Pancreas (tissue), 10 donors: ENCODE results near the gene IMMP1L. TPM values are rescaled to one million over a fixed set of nuclear protein-coding genes. Genes with fewer than 3 reads are reported as not detected.

Source experiments
- ATAC-seq, 4 donors: fragments of 200-7000 bp; cut with Tn5 transposase; one replicate each; pipeline versions ENCODE4 v1.8.0 to v1.9.1; 2020; ENCODE audit warnings: mild to moderate bottlenecking in 4 of 4, moderate library complexity in 4 of 4
- DNase-seq, 6 donors: peaks; one replicate each; pipeline ENCODE4 v3.0.0-alpha.2; 2020
- FAIRE-seq: peaks from 2 replicates; lab custom pipeline; 2012; peaks lifted over from hg19 to GRCh38; lab: Jason Lieb, UNC
- H3K27ac ChIP-seq, 4 donors: fragments of 200-600 bp; sonication (generic); 1 replicate in 3 of 4; 2 replicates in 1 of 4; pipeline versions ENCODE4 v1.5.0 to v1.8.0; 2020
- H3K27me3 ChIP-seq, 4 donors: fragments of 200-600 bp; one replicate each; pipeline ENCODE4 v1.8.0; 2021
- H3K36me3 ChIP-seq, 3 donors: fragments of 200-600 bp; sonication (generic) in 1 of 3; one replicate each; pipeline versions ENCODE4 v1.5.0 to v1.8.0; 2020 to 2021
- H3K4me1 ChIP-seq, 3 donors: fragments of 200-600 bp; one replicate each; pipeline ENCODE4 v1.8.0; 2021
- H3K4me3 ChIP-seq, 4 donors: fragments of 200-600 bp; sonication (generic) in 2 of 4; one replicate each; pipeline versions ENCODE4 v1.5.0 to v1.8.0; 2020 to 2021
- H3K9me3 ChIP-seq, 4 donors: fragments of 200-600 bp; one replicate each; pipeline ENCODE4 v1.8.0; 2021
- WGBS, 2 donors: extraction: QIAGEN DNeasy Blood & Tissue Kit; methylation state at CpG; one replicate each; pipeline ENCODE4 v1.1.7; 2013; 5-methylcytosine and 5-hydroxymethylcytosine counted together
- intact Hi-C, 3 donors: fragments of 100-400 bp; cut with DNase I; formaldehyde crosslinking; loops; one replicate each; pipeline versions ENCODE4 v1.11.1 to v1.14.2; 2022
- polyA plus RNA-seq, 2 donors: library from polyadenylated mRNA; stranded (reverse); fragments of 200-250 nt; gene quantifications; one replicate each; pipeline ENCODE4 v1.2.3, GENCODE V29; 2013
- total RNA-seq, 6 donors: library from RNA; stranded (reverse); fragmentation: NEBNext Ultra II Directional in 4 of 6; extraction: Animal tissue kit (Norgen Biotek cat#: 25700) in 4 of 6; gene quantifications; one replicate each; pipeline versions ENCODE4 v1.2.1 to v1.2.4, GENCODE V29; 2021 to 2023
- TF ChIP-seq, protein P1 (sequence below), 4 donors: fragments of 200-600 bp; sonication (generic) in 3 of 4; IDR thresholded peaks; one replicate each; pipeline versions ENCODE4 v1.5.0 to v1.8.0; 2021; ENCODE audit warnings: antibody characterized with exemption in 4 of 4
- donor health status: healthy with polysubstance abuse.
- donor health status: DM: no; HTN: no; CAD: no; lungs with moderate emphysema.
- donor health status: DM: no; HTN: no; CAD: no.
- donor health status: control.
- donor health status: control.
- donor health status: Bipolar disorder and iron deficiency.
- donor health status: DM: yes; HTN: yes; CAD: no.
- donor health status: DM: no; HTN: no; CAD: no.
- donor health status: DM: no; HTN: no; CAD: no.
- donor health status: DM: yes; HTN: yes; CAD: no.

IMMP1L gene
- total and polyA plus RNA-seq, 8 donors = 6.3 to 55.7 (median 12.8) TPM

DNA sequence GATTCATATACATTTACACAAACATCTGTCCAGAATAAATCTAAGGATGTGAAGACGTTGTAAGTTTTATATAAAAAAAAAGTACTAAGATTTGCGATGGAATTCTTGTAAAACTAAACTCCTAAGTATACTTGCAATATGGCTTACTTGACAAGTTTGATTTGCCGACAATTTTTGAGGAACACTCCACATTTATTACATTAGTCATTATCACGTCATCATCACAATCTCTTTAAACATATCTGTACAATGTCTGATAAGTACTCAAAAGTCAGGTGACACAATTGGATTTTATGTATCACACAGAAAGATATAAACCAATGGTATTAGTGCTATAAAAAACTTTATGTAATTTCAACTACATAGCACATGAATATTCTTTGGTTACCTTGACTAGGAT is 30.4 kb downstream of the IMMP1L start:
- H3K4me3 ChIP-seq = no peak overlapping the region
- TF ChIP-seq, protein P1, sequence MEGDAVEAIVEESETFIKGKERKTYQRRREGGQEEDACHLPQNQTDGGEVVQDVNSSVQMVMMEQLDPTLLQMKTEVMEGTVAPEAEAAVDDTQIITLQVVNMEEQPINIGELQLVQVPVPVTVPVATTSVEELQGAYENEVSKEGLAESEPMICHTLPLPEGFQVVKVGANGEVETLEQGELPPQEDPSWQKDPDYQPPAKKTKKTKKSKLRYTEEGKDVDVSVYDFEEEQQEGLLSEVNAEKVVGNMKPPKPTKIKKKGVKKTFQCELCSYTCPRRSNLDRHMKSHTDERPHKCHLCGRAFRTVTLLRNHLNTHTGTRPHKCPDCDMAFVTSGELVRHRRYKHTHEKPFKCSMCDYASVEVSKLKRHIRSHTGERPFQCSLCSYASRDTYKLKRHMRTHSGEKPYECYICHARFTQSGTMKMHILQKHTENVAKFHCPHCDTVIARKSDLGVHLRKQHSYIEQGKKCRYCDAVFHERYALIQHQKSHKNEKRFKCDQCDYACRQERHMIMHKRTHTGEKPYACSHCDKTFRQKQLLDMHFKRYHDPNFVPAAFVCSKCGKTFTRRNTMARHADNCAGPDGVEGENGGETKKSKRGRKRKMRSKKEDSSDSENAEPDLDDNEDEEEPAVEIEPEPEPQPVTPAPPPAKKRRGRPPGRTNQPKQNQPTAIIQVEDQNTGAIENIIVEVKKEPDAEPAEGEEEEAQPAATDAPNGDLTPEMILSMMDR (IDR thresholded peaks at IDR 0.05) = no peak
- FAIRE-seq (no peak), DNase-seq (no peak), ATAC-seq (no peak)
- peaks cover 0 to 5% (median 0%) of the 10 kb centered on the region in 3 donors for H3K4me1 ChIP-seq
- H3K9me3 ChIP-seq = no peaks in the 10 kb centered on the region
- 94 to 97% methylated on average over 4 of the region's 4 CpGs for WGBS, 2 donors
- no peaks in the 10 kb centered on the region for H3K27me3 ChIP-seq
- no peaks in the 10 kb centered on the region for H3K36me3 ChIP-seq
- no peak overlapping the region for H3K27ac ChIP-seq
- intact Hi-C loops = no loop called here

- peaks cover 0 to 5% (median 0%) of the 10 kb centered on the region in 3 donors for H3K4me1 ChIP-seq
- WGBS, 2 donors = 53 to 65% methylated on average over 2 of the region's 2 CpGs
- H3K4me3 ChIP-seq = no peak overlapping the region
- H3K27ac ChIP-seq = no peak overlapping the region
- DNase-seq (no peak), ATAC-seq (no peak), FAIRE-seq (no peak)
- H3K27me3 ChIP-seq = no peaks in the 10 kb centered on the region
- H3K9me3 ChIP-seq = no peaks in the 10 kb centered on the region
- TF ChIP-seq, protein P1 (IDR thresholded peaks at IDR 0.05) = no peak
- H3K36me3 ChIP-seq = no peaks in the 10 kb centered on the region
- intact Hi-C loops = no loop called here
These were observed 31.2 kb downstream of the IMMP1L start for GRCh38 chr11:31478223-31478590.

- FAIRE-seq (no peak), DNase-seq (no peak), ATAC-seq (no peak)
- intact Hi-C loops = no loop called here
- H3K36me3 ChIP-seq = no peaks in the 10 kb centered on the region
- H3K27me3 ChIP-seq = no peaks in the 10 kb centered on the region
- no peak overlapping the region for H3K4me3 ChIP-seq
- WGBS, 2 donors = 90 to 92% methylated on average over 6 of the region's 6 CpGs
- TF ChIP-seq, protein P1 (IDR thresholded peaks at IDR 0.05) = no peak
- H3K27ac ChIP-seq = no peak overlapping the region
- H3K9me3 ChIP-seq = no peaks in the 10 kb centered on the region
- H3K4me1 ChIP-seq = peaks cover 0 to 5% (median 0%) of the 10 kb centered on the region in 3 donors
These were observed 31.7 kb downstream of the IMMP1L start for GRCh38 chr11:31477528-31478222.

DNA sequence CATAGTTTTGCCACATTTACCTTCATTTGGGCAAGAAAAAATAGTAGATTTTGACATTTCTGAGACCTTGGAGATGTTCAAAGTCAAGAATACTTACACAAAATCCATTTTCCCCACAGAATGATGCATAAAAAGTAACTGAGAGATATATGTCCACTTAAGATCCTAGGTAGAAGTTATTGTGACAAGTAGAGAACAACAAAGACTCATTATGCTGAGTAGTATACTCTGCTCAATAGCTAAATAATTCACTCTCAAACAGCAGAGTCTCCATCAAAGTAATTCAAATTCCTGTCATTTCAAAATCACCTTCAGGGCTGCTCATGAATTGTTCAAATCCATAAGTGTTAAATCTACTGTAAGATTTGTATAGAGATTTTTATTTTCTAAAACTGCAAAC is 35.3 kb downstream of the IMMP1L start:
- TF ChIP-seq, protein P1 (IDR thresholded peaks at IDR 0.05) = no peak
- Histone ChIP-seq H3K27ac (no peak overlapping the region), H3K4me3 (no peak overlapping the region), H3K36me3 (no peaks in the 10 kb centered on the region), H3K9me3 (no peaks in the 10 kb centered on the region), H3K4me1 (peaks cover 0 to 5% (median 0%) of the 10 kb centered on the region in 3 donors), H3K27me3 (no peaks in the 10 kb centered on the region)
- intact Hi-C loops = no loop called here
- DNase-seq (no peak), ATAC-seq (no peak), FAIRE-seq (no peak)

DNA sequence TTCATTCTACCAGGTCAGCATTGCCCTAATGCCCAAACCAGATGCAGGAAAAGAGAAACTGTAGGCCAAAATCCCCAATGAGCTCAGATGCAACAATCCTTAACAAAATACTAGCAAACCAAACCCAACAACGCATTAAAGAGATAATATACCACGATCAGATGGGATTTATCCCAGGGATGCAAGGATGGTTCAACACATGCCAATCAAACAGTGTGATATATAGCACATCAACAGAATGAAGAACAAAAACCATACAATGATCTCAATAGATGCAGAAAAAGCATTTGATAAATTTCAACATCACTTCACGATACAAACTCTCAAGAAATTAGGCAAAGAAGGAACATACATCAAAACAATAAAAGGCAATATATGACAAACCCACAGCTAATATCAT is 45.0 kb downstream of the IMMP1L start:
- Histone ChIP-seq H3K27me3 (no peaks in the 10 kb centered on the region), H3K9me3 (no peaks in the 10 kb centered on the region), H3K4me1 (no peaks in the 10 kb centered on the region), H3K36me3 (no peaks in the 10 kb centered on the region), H3K4me3 (no peak overlapping the region), H3K27ac (no peak overlapping the region)
- DNase-seq (no peak), ATAC-seq (no peak), FAIRE-seq (no peak)
- intact Hi-C loops = no loop called here
- TF ChIP-seq, protein P1 (IDR thresholded peaks at IDR 0.05) = no peak
- WGBS, 2 donors = 97 to 98% methylated on average over 3 of the region's 3 CpGs
